Keratinocyte (primary cell): ENCODE results near the gene CLCN7. TPM values are rescaled to one million over a fixed set of nuclear protein-coding genes. Genes with fewer than 3 reads are reported as not detected.

Experiments used
- DNase-seq: peaks from one replicate; pipeline ENCODE4 v3.0.0-alpha.2; 2011; ENCODE audit warnings: low read depth, missing footprints, low spot score
- FAIRE-seq: peaks from 2 replicates; lab custom pipeline; 2011; peaks lifted over from hg19 to GRCh38; lab: Jason Lieb, UNC
- H2AFZ ChIP-seq: 2 replicates; pipeline ENCODE4 v1.6.0; 2012; ENCODE audit warnings: low read length, control low read depth, inconsistent platforms; ENCODE audit not compliant: control insufficient read depth
- H3K27ac ChIP-seq: 2 replicates; pipeline ENCODE4 v1.5.1; 2011; ENCODE audit warnings: low read length; ENCODE audit not compliant: control insufficient read depth, insufficient read depth
- H3K27me3 ChIP-seq: 3 replicates; pipeline ENCODE4 v1.6.0; 2011; ENCODE audit warnings: low read length; ENCODE audit not compliant: control insufficient read depth, insufficient read depth; ENCODE audit errors: extremely low read depth
- H3K36me3 ChIP-seq, 2 experiments: 2 replicates in 1 of 2; 3 replicates in 1 of 2; pipeline ENCODE4 v1.5.1; 2011; ENCODE audit warnings: low read length in 2 of 2, mild to moderate bottlenecking in 1 of 2; ENCODE audit not compliant: control insufficient read depth in 2 of 2, insufficient read depth in 2 of 2; ENCODE audit errors: extremely low read depth in 1 of 2
- H3K4me1 ChIP-seq: 3 replicates; pipeline ENCODE4 v1.5.1; 2011; ENCODE audit warnings: low read length; ENCODE audit not compliant: control insufficient read depth, insufficient read depth; ENCODE audit errors: extremely low read depth
- H3K4me2 ChIP-seq: 3 replicates; pipeline ENCODE4 v1.6.0; 2011; ENCODE audit warnings: low read depth, low read length; ENCODE audit not compliant: control insufficient read depth, insufficient read depth; ENCODE audit errors: extremely low read depth
- H3K4me3 ChIP-seq, 3 experiments: fragments of 200-600 bp in 1 of 3; sonication (generic) in 1 of 3; 2 replicates in 2 of 3; 3 replicates in 1 of 3; pipeline ENCODE4 v1.5.1; 2011 to 2016; ENCODE audit warnings: low read length in 3 of 3, mild to moderate bottlenecking in 3 of 3, control low read depth in 2 of 3, inconsistent platforms in 1 of 3, low read depth in 1 of 3, mixed read lengths in 1 of 3, mixed run types in 1 of 3, moderate library complexity in 1 of 3; ENCODE audit not compliant: control insufficient read depth in 2 of 3, insufficient read depth in 2 of 3; ENCODE audit errors: extremely low read depth in 1 of 3
- H3K79me2 ChIP-seq: 2 replicates; pipeline ENCODE4 v1.6.0; 2012; ENCODE audit warnings: low read length; ENCODE audit not compliant: control insufficient read depth, insufficient read depth
- H3K9ac ChIP-seq: 3 replicates; pipeline ENCODE4 v1.6.0; 2011; ENCODE audit warnings: low read length; ENCODE audit not compliant: control insufficient read depth, insufficient read depth; ENCODE audit errors: extremely low read depth
- H3K9me1 ChIP-seq: 3 replicates; pipeline ENCODE4 v1.6.0; 2011; ENCODE audit warnings: low read length; ENCODE audit not compliant: control insufficient read depth, insufficient read depth; ENCODE audit errors: extremely low read depth
- H3K9me3 ChIP-seq: 2 replicates; pipeline ENCODE4 v1.5.1; 2012; ENCODE audit warnings: low read depth, low read length; ENCODE audit not compliant: control insufficient read depth
- H4K20me1 ChIP-seq: 3 replicates; pipeline ENCODE4 v1.6.0; 2011; ENCODE audit warnings: low read length; ENCODE audit not compliant: control insufficient read depth, insufficient read depth; ENCODE audit errors: extremely low read depth
- CTCF ChIP-seq, 3 experiments: IDR thresholded peaks in 1 of 3; conservative IDR thresholded peaks in 1 of 3; optimal IDR thresholded peaks in 1 of 3; 2 replicates in 2 of 3; 3 replicates in 1 of 3; pipeline versions ENCODE3 to v1.5.1; 2011; ENCODE audit warnings: low read length in 3 of 3, mild to moderate bottlenecking in 3 of 3, moderate library complexity in 2 of 3, control low read depth in 1 of 3, inconsistent platforms in 1 of 3; ENCODE audit not compliant: insufficient read depth in 2 of 3; ENCODE audit errors: extremely low read depth in 1 of 3
- EZH2 ChIP-seq: IDR thresholded peaks from one replicate; pipeline ENCODE4 v1.6.1; 2012; ENCODE audit warnings: inconsistent platforms, mild to moderate bottlenecking, low read length, moderate library complexity
- dilution Hi-C: fragments of 300-500 bp; cut with MboI; formaldehyde crosslinking; loops from one replicate; pipeline ENCODE4 v1.7.0; 2020; ENCODE audit warnings: low sequenced_read_pairs; ENCODE audit not compliant: extremely low pct_ligation_motif_present
- polyA plus RNA-seq, 5 experiments: library from polyadenylated mRNA; depleted of rRNA in 3 of 5; stranded (reverse) in 3 of 5; stranded (forward) in 1 of 5; unstranded in 1 of 5; fragments of >200 nt; gene quantifications; 1 replicate in 1 of 5; 2 replicates in 3 of 5; 3 replicates in 1 of 5; pipeline versions ENCODE4 v1.2.1 to v1.2.3, GENCODE V29; 2011 to 2012; ENCODE audit warnings: missing spikeins in 2 of 5, low read depth in 1 of 5, low replicate concordance in 1 of 5

The CLCN7 gene
- polyA plus RNA-seq, 1 donor (not counting 4 experiments of a cell fraction or from before 2014, with no cell fraction given), result 13.3 TPM

GRCh38 chr16:1492923-1493745 lies 18.3 kb upstream of the CLCN7 start, which contains the start of gene TELO2:
TSS of gene TELO2 (plus strand) at chr16:1493360. CDS start at chr16:1494282, 922 bp downstream.
- no peaks in the 10 kb centered on the region for H3K9me3 ChIP-seq
- H3K79me2 ChIP-seq, result peaks cover 30% of the 10 kb centered on the region
- H2AFZ ChIP-seq, result peak within 1 kb of the TSS; percentile 97
- peaks cover 19% of the 10 kb centered on the region for H3K4me1 ChIP-seq
- peak within 1 kb of the TSS; percentile 84 for H3K27ac ChIP-seq
- TF ChIP-seq CTCF (optimal IDR thresholded peaks at IDR 0.05 in 1 of 3, IDR thresholded peaks at IDR 0.05 in 1 of 3, conservative IDR thresholded peaks at IDR 0.05 in 1 of 3; ENCODE audit: extremely low read depth in 1 of 3, insufficient read depth in 2 of 3, low read length in 3 of 3) (no peak), EZH2 (no peak)
- no peaks in the 10 kb centered on the region for H3K9me1 ChIP-seq
- peak within 1 kb of the TSS; percentile 91 for H3K4me2 ChIP-seq
- FAIRE-seq, result no peak
- DNase-seq, result peak; percentile 21
- H4K20me1 ChIP-seq, result no peaks in the 10 kb centered on the region
- peak within 1 kb of the TSS; percentile 86 for H3K9ac ChIP-seq
- peaks cover 2 to 4% of the 10 kb centered on the region in 2 experiments for H3K36me3 ChIP-seq
- dilution Hi-C loops, result no loop called here
- H3K4me3 ChIP-seq, result peak within 1 kb of the TSS; percentile 67 to 85 (median 77)
- no peaks in the 10 kb centered on the region for H3K27me3 ChIP-seq

DNA sequence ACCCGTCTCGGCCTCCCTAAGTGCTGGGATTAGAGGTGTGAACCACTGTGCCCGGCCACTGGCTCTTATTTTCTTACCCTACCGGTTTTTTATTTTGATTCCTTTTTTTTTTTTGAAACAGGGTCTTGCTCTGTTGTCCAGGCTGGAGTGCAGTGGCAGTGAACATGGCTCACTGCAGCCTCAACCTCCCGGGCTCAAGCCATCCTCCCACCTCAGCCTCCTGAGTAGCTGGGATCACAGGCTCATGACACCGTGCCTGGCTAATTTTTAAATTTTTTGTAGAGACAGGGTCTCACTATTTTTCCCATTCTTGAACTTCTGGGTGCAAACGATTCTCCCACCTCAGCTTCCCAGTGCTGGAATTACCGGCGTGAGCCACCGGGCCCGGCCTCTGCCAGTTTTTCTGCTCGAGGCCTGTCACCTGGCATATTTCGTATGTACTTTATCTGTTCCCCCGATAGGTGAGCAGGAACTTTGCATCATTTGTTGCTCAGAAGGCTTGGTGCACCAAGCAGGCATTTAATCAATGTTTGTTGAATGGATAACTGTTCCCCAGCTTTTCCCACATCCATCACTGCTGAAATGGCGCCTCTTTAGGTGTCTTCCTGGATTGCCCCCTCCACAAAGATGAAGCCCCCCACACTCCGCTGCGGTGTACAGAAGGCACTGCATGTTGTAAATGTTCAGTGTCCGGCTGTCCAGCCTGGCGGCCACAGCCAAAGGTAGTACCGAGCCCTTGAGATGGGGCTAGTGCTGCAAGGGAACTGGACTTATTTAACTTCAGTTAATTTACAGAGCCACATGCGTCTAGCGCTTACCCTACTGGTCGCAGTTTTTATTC lies 17.5 kb upstream of the CLCN7 start:
- no peaks in the 10 kb centered on the region for H3K27me3 ChIP-seq
- peak overlapping the region; percentile 91 for H3K4me2 ChIP-seq
- H3K9me3 ChIP-seq, result no peaks in the 10 kb centered on the region
- H3K4me1 ChIP-seq, result peaks cover 19% of the 10 kb centered on the region
- H4K20me1 ChIP-seq, result no peaks in the 10 kb centered on the region
- H3K9ac ChIP-seq, result peak overlapping the region; percentile 86
- H3K4me3 ChIP-seq, result peak overlapping the region in 1 of 3 experiments; percentile 69
- peak overlapping the region; percentile 84 for H3K27ac ChIP-seq
- peak overlapping the region; percentile 97 for H2AFZ ChIP-seq
- no peaks in the 10 kb centered on the region for H3K9me1 ChIP-seq
- TF ChIP-seq CTCF (optimal IDR thresholded peaks at IDR 0.05 in 1 of 3, IDR thresholded peaks at IDR 0.05 in 1 of 3, conservative IDR thresholded peaks at IDR 0.05 in 1 of 3; ENCODE audit: extremely low read depth in 1 of 3, insufficient read depth in 2 of 3, low read length in 3 of 3), result no peak
- no peak for TF ChIP-seq EZH2
- dilution Hi-C loops, result no loop called here
- no peak for FAIRE-seq
- DNase-seq, result no peak
- H3K36me3 ChIP-seq, result peaks cover 2 to 4% of the 10 kb centered on the region in 2 experiments
- H3K79me2 ChIP-seq, result peaks cover 30% of the 10 kb centered on the region
